ENCODE measurements around the gene HLA-DQA2. TPM values are rescaled to one million over a fixed set of nuclear protein-coding genes. Genes with fewer than 3 reads are reported as not detected.

Gene HLA-DQA2
- total and polyA plus RNA-seq, 4 experiments from 2014 or later: 0.77 TPM; not detected in 3

GRCh38 chr6:32752580-32752979 lies 11.4 kb downstream of the HLA-DQA2 start:
- no peaks in the 10 kb centered on the region for H3K36me3 Mint-ChIP-seq
- Histone ChIP-seq H3K27me3 (ENCODE audit: insufficient read depth, low read length) (peaks cover 8% of the 10 kb centered on the region), H3K9me3 (ENCODE audit: control insufficient read depth in 1 of 2, low read length in 2 of 2) (no peaks in the 10 kb centered on the region), H3K27ac (ENCODE audit: low read depth, low read length) (no peak overlapping the region), H3K4me1 (ENCODE audit: insufficient read depth, low read length) (no peaks in the 10 kb centered on the region), H3K4me3 (ENCODE audit: low read length in 2 of 2) (no peak overlapping the region), H3K36me3 (ENCODE audit: insufficient read depth, low read length) (no peaks in the 10 kb centered on the region)
- no peak overlapping the region for H3K4me3 Mint-ChIP-seq
- DNase-seq: no peak
- H3K27ac Mint-ChIP-seq: no peak overlapping the region
- CTCF ChIA-PET (ENCODE audit: partially characterized antibody): no interaction called here
- H3K4me1 Mint-ChIP-seq: no peaks in the 10 kb centered on the region
- POLR2A ChIA-PET (ENCODE audit: partially characterized antibody): no interaction called here
- peaks cover 20 to 25% of the 10 kb centered on the region in 2 donors for H3K27me3 Mint-ChIP-seq
- intact Hi-C loops (cut with micrococcal nuclease): no loop called here
- no peaks in the 10 kb centered on the region for H3K9me3 Mint-ChIP-seq

- Histone ChIP-seq H3K4me3 (ENCODE audit: low read length in 2 of 2) (no peak overlapping the region), H3K4me1 (ENCODE audit: insufficient read depth, low read length) (no peaks in the 10 kb centered on the region), H3K36me3 (ENCODE audit: insufficient read depth, low read length) (no peaks in the 10 kb centered on the region), H3K27ac (ENCODE audit: low read depth, low read length) (no peak overlapping the region), H3K9me3 (ENCODE audit: control insufficient read depth in 1 of 2, low read length in 2 of 2) (no peaks in the 10 kb centered on the region), H3K27me3 (ENCODE audit: insufficient read depth, low read length) (peaks cover 6% of the 10 kb centered on the region)
- ChIA-PET CTCF (ENCODE audit: partially characterized antibody) (no interaction called here), POLR2A (ENCODE audit: partially characterized antibody) (no interaction called here)
- no peak overlapping the region for H3K27ac Mint-ChIP-seq
- H3K36me3 Mint-ChIP-seq: no peaks in the 10 kb centered on the region
- intact Hi-C loops (cut with micrococcal nuclease): no loop called here
- H3K9me3 Mint-ChIP-seq: no peaks in the 10 kb centered on the region
- peaks cover 15 to 44% of the 10 kb centered on the region in 2 donors for H3K27me3 Mint-ChIP-seq
- peaks cover 0 to 2% (median 0%) of the 10 kb centered on the region in 4 donors for H3K4me1 Mint-ChIP-seq
- peak overlapping the region in 1 of 8 donors; percentile 41 for H3K4me3 Mint-ChIP-seq
- DNase-seq: no peak
These were observed 18.5 kb downstream of the HLA-DQA2 start for GRCh38 chr6:32759669-32760068.

- Histone ChIP-seq H3K4me3 (ENCODE audit: low read length in 2 of 2) (no peak overlapping the region), H3K9me3 (ENCODE audit: control insufficient read depth in 1 of 2, low read length in 2 of 2) (no peaks in the 10 kb centered on the region), H3K27ac (ENCODE audit: low read depth, low read length) (no peak overlapping the region), H3K36me3 (ENCODE audit: insufficient read depth, low read length) (no peaks in the 10 kb centered on the region), H3K4me1 (ENCODE audit: insufficient read depth, low read length) (no peaks in the 10 kb centered on the region), H3K27me3 (ENCODE audit: insufficient read depth, low read length) (peaks cover 6% of the 10 kb centered on the region)
- H3K4me3 Mint-ChIP-seq: peak overlapping the region in 2 of 8 donors; percentile 12 to 45
- H3K27ac Mint-ChIP-seq: peak overlapping the region in 2 of 7 donors; percentile 1 to 17
- no peaks in the 10 kb centered on the region for H3K9me3 Mint-ChIP-seq
- ChIA-PET POLR2A (ENCODE audit: partially characterized antibody) (no interaction called here), CTCF (ENCODE audit: partially characterized antibody) (interaction anchor here (0.8 kb wide), 1 partner anchor 96 kb away, joined by 4 read pairs; no protein-coding TSS in a partner anchor)
- intact Hi-C loops (cut with micrococcal nuclease): no loop called here
- peaks cover 11 to 40% of the 10 kb centered on the region in 2 donors for H3K27me3 Mint-ChIP-seq
- peaks cover 0 to 2% (median 0%) of the 10 kb centered on the region in 4 donors for H3K4me1 Mint-ChIP-seq
- DNase-seq: peak in 1 of 5 donors; percentile 6
- no peaks in the 10 kb centered on the region for H3K36me3 Mint-ChIP-seq
These were observed 19.9 kb downstream of the HLA-DQA2 start for GRCh38 chr6:32761072-32761471.

GRCh38 chr6:32761548-32761947 lies 20.4 kb downstream of the HLA-DQA2 start:
- no peaks in the 10 kb centered on the region for H3K9me3 Mint-ChIP-seq
- Histone ChIP-seq H3K36me3 (ENCODE audit: insufficient read depth, low read length) (no peaks in the 10 kb centered on the region), H3K9me3 (ENCODE audit: control insufficient read depth in 1 of 2, low read length in 2 of 2) (no peaks in the 10 kb centered on the region), H3K27ac (ENCODE audit: low read depth, low read length) (no peak overlapping the region), H3K27me3 (ENCODE audit: insufficient read depth, low read length) (peaks cover 6% of the 10 kb centered on the region), H3K4me3 (ENCODE audit: low read length in 2 of 2) (no peak overlapping the region), H3K4me1 (ENCODE audit: insufficient read depth, low read length) (no peaks in the 10 kb centered on the region)
- H3K27ac Mint-ChIP-seq: peak overlapping the region in 1 of 7 donors; percentile 74
- no peak overlapping the region for H3K4me3 Mint-ChIP-seq
- ChIA-PET CTCF (ENCODE audit: partially characterized antibody) (no interaction called here), POLR2A (ENCODE audit: partially characterized antibody) (no interaction called here)
- peaks cover 13 to 42% of the 10 kb centered on the region in 2 donors for H3K27me3 Mint-ChIP-seq
- DNase-seq: no peak
- no peaks in the 10 kb centered on the region for H3K36me3 Mint-ChIP-seq
- intact Hi-C loops (cut with micrococcal nuclease): no loop called here
- peaks cover 0 to 2% (median 0%) of the 10 kb centered on the region in 4 donors for H3K4me1 Mint-ChIP-seq

- no peak for DNase-seq
- H3K27me3 ChIP-seq (ENCODE audit: insufficient read depth, low read length): peaks cover 13% of the 10 kb centered on the region
- intact Hi-C loops (cut with micrococcal nuclease): no loop called here
- H3K36me3 ChIP-seq (ENCODE audit: insufficient read depth, low read length): no peaks in the 10 kb centered on the region
- CTCF ChIA-PET (ENCODE audit: partially characterized antibody): interaction anchor here (1.2 kb wide), 1 partner anchor 518 kb away, joined by 3 read pairs; no protein-coding TSS in a partner anchor
- no peak within 1 kb of the TSS for H3K4me3 Mint-ChIP-seq
- H3K27me3 Mint-ChIP-seq: peaks cover 30 to 53% of the 10 kb centered on the region in 2 donors
- H3K9me3 ChIP-seq (ENCODE audit: control insufficient read depth in 1 of 2, low read length in 2 of 2): no peaks in the 10 kb centered on the region
- H3K4me1 Mint-ChIP-seq: peaks cover 0 to 2% (median 0%) of the 10 kb centered on the region in 4 donors
- no peaks in the 10 kb centered on the region for H3K9me3 Mint-ChIP-seq
- no peaks in the 10 kb centered on the region for H3K4me1 ChIP-seq (ENCODE audit: insufficient read depth, low read length)
- no peak within 1 kb of the TSS for H3K27ac Mint-ChIP-seq
- POLR2A ChIA-PET (ENCODE audit: partially characterized antibody): no interaction called here
- no peaks in the 10 kb centered on the region for H3K36me3 Mint-ChIP-seq
- no peak within 1 kb of the TSS for H3K27ac ChIP-seq (ENCODE audit: low read depth, low read length)
- H3K4me3 ChIP-seq (ENCODE audit: low read length in 2 of 2): no peak within 1 kb of the TSS
These were observed 22.2 kb downstream of the HLA-DQA2 start, which contains the start of gene HLA-DQB2 for GRCh38 chr6:32763421-32763820. HLA-DQB2 (minus strand) TSS chr6:32763532; CDS start chr6:32763470, 62 bp downstream.

GRCh38 chr6:32764048-32764447 lies 22.9 kb downstream of the HLA-DQA2 start:
- intact Hi-C loops (cut with micrococcal nuclease): no loop called here
- Histone ChIP-seq H3K36me3 (ENCODE audit: insufficient read depth, low read length) (no peaks in the 10 kb centered on the region), H3K27ac (ENCODE audit: low read depth, low read length) (no peak overlapping the region), H3K9me3 (ENCODE audit: control insufficient read depth in 1 of 2, low read length in 2 of 2) (no peaks in the 10 kb centered on the region), H3K4me1 (ENCODE audit: insufficient read depth, low read length) (no peaks in the 10 kb centered on the region), H3K4me3 (ENCODE audit: low read length in 2 of 2) (no peak overlapping the region), H3K27me3 (ENCODE audit: insufficient read depth, low read length) (peaks cover 13% of the 10 kb centered on the region)
- peaks cover 0 to 2% (median 0%) of the 10 kb centered on the region in 4 donors for H3K4me1 Mint-ChIP-seq
- H3K4me3 Mint-ChIP-seq: no peak overlapping the region
- CTCF ChIA-PET (ENCODE audit: partially characterized antibody): interaction anchor here (1.2 kb wide), 1 partner anchor 519 kb away, joined by 3 read pairs; no protein-coding TSS in a partner anchor
- POLR2A ChIA-PET (ENCODE audit: partially characterized antibody): no interaction called here
- no peaks in the 10 kb centered on the region for H3K9me3 Mint-ChIP-seq
- H3K27ac Mint-ChIP-seq: no peak overlapping the region
- H3K27me3 Mint-ChIP-seq: peaks cover 34 to 54% of the 10 kb centered on the region in 2 donors
- no peaks in the 10 kb centered on the region for H3K36me3 Mint-ChIP-seq
- no peak for DNase-seq

- CTCF ChIA-PET (ENCODE audit: partially characterized antibody): no interaction called here
These were observed 31.5 kb downstream of the HLA-DQA2 start for GRCh38 chr6:32772656-32773055.

More at GRCh38 chr6:32772656-32773055, 31.5 kb downstream of the HLA-DQA2 start:
- DNase-seq: no peak
- Mint-ChIP-seq H3K4me3 (no peak overlapping the region), H3K36me3 (no peaks in the 10 kb centered on the region), H3K9me3 (no peaks in the 10 kb centered on the region), H3K27ac (no peak overlapping the region), H3K27me3 (peaks cover 42 to 47% of the 10 kb centered on the region in 2 donors), H3K4me1 (no peaks in the 10 kb centered on the region)
- H3K27me3 ChIP-seq (ENCODE audit: insufficient read depth, low read length): peaks cover 21% of the 10 kb centered on the region
- no peak overlapping the region for H3K4me3 ChIP-seq (ENCODE audit: low read length in 2 of 2)
- POLR2A ChIA-PET (ENCODE audit: partially characterized antibody): no interaction called here
- no peaks in the 10 kb centered on the region for H3K9me3 ChIP-seq (ENCODE audit: control insufficient read depth in 1 of 2, low read length in 2 of 2)
- intact Hi-C loops (cut with micrococcal nuclease): no loop called here
- no peaks in the 10 kb centered on the region for H3K36me3 ChIP-seq (ENCODE audit: insufficient read depth, low read length)
- no peak overlapping the region for H3K27ac ChIP-seq (ENCODE audit: low read depth, low read length)
- H3K4me1 ChIP-seq (ENCODE audit: insufficient read depth, low read length): no peaks in the 10 kb centered on the region
